GM12801 (cell line): ENCODE data around the gene CALHM2.

Source experiments
- CTCF ChIP-seq: IDR thresholded peaks from one replicate; pipeline ENCODE4 v1.5.1; 2011; ENCODE audit warnings: control low read depth; ENCODE audit not compliant: insufficient read length; ENCODE audit errors: extremely low read depth

The CALHM2 gene

GRCh38 chr10:103459615-103460014 is 7.4 kb upstream of the CALHM2 start:
- TF ChIP-seq CTCF: no peak

GRCh38 chr10:103458720-103459119 is 6.5 kb upstream of the CALHM2 start, which contains the start of gene CALHM1:
Gene CALHM1, minus strand, starts transcription at chr10:103458900. Its CDS starts 149 bp downstream, at chr10:103458751.
- no peak for TF ChIP-seq CTCF

GRCh38 chr10:103457896-103458583 is 5.9 kb upstream of the CALHM2 start:
- TF ChIP-seq CTCF: no peak

GRCh38 chr10:103457176-103457712 is 5.1 kb upstream of the CALHM2 start:
- TF ChIP-seq CTCF: no peak

GRCh38 chr10:103456074-103456660 is 4.0 kb upstream of the CALHM2 start:
- TF ChIP-seq CTCF: no peak

- no peak for TF ChIP-seq CTCF
These were observed 3.1 kb upstream of the CALHM2 start for GRCh38 chr10:103455235-103455634.

- TF ChIP-seq CTCF: no peak
These were observed 1.9 kb upstream of the CALHM2 start for GRCh38 chr10:103454026-103454425.
